OCI-M2 (cell line): Measurements from ENCODE around the gene KNSTRN.

Experiments
- DNase-seq: peaks from one replicate; lab custom pipeline; 2025; ENCODE audit not compliant: unreplicated experiment; lab: John Stamatoyannopoulos, UW

The KNSTRN gene

GRCh38 chr15:40392986-40393948 lies 10.7 kb downstream of the KNSTRN start:
- no peak for DNase-seq

- DNase-seq: no peak
Measured at GRCh38 chr15:40397688-40398412, 15.3 kb downstream of the KNSTRN start.

- DNase-seq: no peak
Measured at GRCh38 chr15:40398413-40398873, 15.9 kb downstream of the KNSTRN start.

- no peak for DNase-seq
Measured at GRCh38 chr15:40399370-40399769, 16.8 kb downstream of the KNSTRN start.

GRCh38 chr15:40405501-40406381 lies 23.2 kb downstream of the KNSTRN start, which contains the start of gene IVD:
TSS of gene IVD (plus strand) at chr15:40405795. CDS start at chr15:40405828, 33 bp downstream.
- peak; percentile 60 for DNase-seq

GRCh38 chr15:40407330-40407990 lies 24.9 kb downstream of the KNSTRN start:
- no peak for DNase-seq

- no peak for DNase-seq
Measured at GRCh38 chr15:40409366-40409765, 26.8 kb downstream of the KNSTRN start.

- no peak for DNase-seq
Measured at GRCh38 chr15:40410476-40410875, 28.0 kb downstream of the KNSTRN start.

GRCh38 chr15:40412095-40412759 lies 29.7 kb downstream of the KNSTRN start:
- no peak for DNase-seq

- no peak for DNase-seq
Measured at GRCh38 chr15:40413036-40413435, 30.5 kb downstream of the KNSTRN start.

- no peak for DNase-seq
Measured at GRCh38 chr15:40414816-40415215, 32.3 kb downstream of the KNSTRN start.

GRCh38 chr15:40415226-40415625 lies 32.7 kb downstream of the KNSTRN start:
- no peak for DNase-seq

GRCh38 chr15:40416056-40416455 lies 33.5 kb downstream of the KNSTRN start:
- no peak for DNase-seq

- DNase-seq: no peak
Measured at GRCh38 chr15:40418126-40418525, 35.6 kb downstream of the KNSTRN start.

- no peak for DNase-seq
Measured at GRCh38 chr15:40420071-40420713, 37.7 kb downstream of the KNSTRN start.

GRCh38 chr15:40420793-40421192 lies 38.3 kb downstream of the KNSTRN start:
- DNase-seq: no peak

GRCh38 chr15:40421246-40422157 lies 39.0 kb downstream of the KNSTRN start:
- no peak for DNase-seq

- DNase-seq: no peak
Measured at GRCh38 chr15:40424483-40425115, 42.1 kb downstream of the KNSTRN start.
